ENCODE results near the gene CCNK. TPM values are rescaled to one million over a fixed set of nuclear protein-coding genes. Genes with fewer than 3 reads are reported as not detected.

Gene CCNK
- total and polyA plus RNA-seq, 8 donors = 43.2 to 52.5 (median 45.9) TPM

- intact Hi-C loops (cut with DNase I) = no loop called here
- DNase-seq (no peak), ATAC-seq (no peak)
- no peak overlapping the region for H3K27ac ChIP-seq
- H3K9me3 ChIP-seq = no peaks in the 10 kb centered on the region
- no peaks in the 10 kb centered on the region for H3K27me3 ChIP-seq
- no peak overlapping the region for H3K4me3 ChIP-seq
- H3K4me1 ChIP-seq = no peaks in the 10 kb centered on the region
- H3K36me3 ChIP-seq = peaks cover 0 to 82% of the 10 kb centered on the region in 2 donors
- no peak for TF ChIP-seq CTCF (IDR thresholded peaks at IDR 0.05)
Observed at GRCh38 chr14:99445931-99446330, 35.3 kb upstream of the CCNK start.

- H3K36me3 ChIP-seq = peaks cover 0 to 87% of the 10 kb centered on the region in 2 donors
- no peaks in the 10 kb centered on the region for H3K4me1 ChIP-seq
- no peaks in the 10 kb centered on the region for H3K27me3 ChIP-seq
- TF ChIP-seq CTCF (IDR thresholded peaks at IDR 0.05) = no peak
- intact Hi-C loops (cut with DNase I) = no loop called here
- no peaks in the 10 kb centered on the region for H3K9me3 ChIP-seq
- H3K4me3 ChIP-seq = no peak overlapping the region
- DNase-seq (no peak), ATAC-seq (no peak)
- H3K27ac ChIP-seq = no peak overlapping the region
Observed at GRCh38 chr14:99447739-99448138, 33.5 kb upstream of the CCNK start.

- ATAC-seq (no peak), DNase-seq (no peak)
- intact Hi-C loops (cut with DNase I) = no loop called here
- no peak overlapping the region for H3K4me3 ChIP-seq
- no peak overlapping the region for H3K27ac ChIP-seq
- H3K36me3 ChIP-seq = peaks cover 0 to 96% of the 10 kb centered on the region in 2 donors
- TF ChIP-seq CTCF (IDR thresholded peaks at IDR 0.05) = no peak
- no peaks in the 10 kb centered on the region for H3K27me3 ChIP-seq
- H3K4me1 ChIP-seq = no peaks in the 10 kb centered on the region
- H3K9me3 ChIP-seq = no peaks in the 10 kb centered on the region
Observed at GRCh38 chr14:99450266-99450665, 30.9 kb upstream of the CCNK start.

GRCh38 chr14:99451234-99451633 lies 30.0 kb upstream of the CCNK start:
- intact Hi-C loops (cut with DNase I) = no loop called here
- Histone ChIP-seq H3K4me1 (no peaks in the 10 kb centered on the region), H3K27ac (no peak overlapping the region), H3K27me3 (no peaks in the 10 kb centered on the region), H3K9me3 (no peaks in the 10 kb centered on the region), H3K36me3 (peaks cover 0 to 96% of the 10 kb centered on the region in 2 donors), H3K4me3 (no peak overlapping the region)
- DNase-seq (no peak), ATAC-seq (no peak)
- no peak for TF ChIP-seq CTCF (IDR thresholded peaks at IDR 0.05)

GRCh38 chr14:99452968-99453367 lies 28.2 kb upstream of the CCNK start:
- ATAC-seq (no peak), DNase-seq (no peak)
- no peak for TF ChIP-seq CTCF (IDR thresholded peaks at IDR 0.05)
- Histone ChIP-seq H3K9me3 (no peaks in the 10 kb centered on the region), H3K36me3 (peaks cover 0 to 96% of the 10 kb centered on the region in 2 donors), H3K27ac (no peak overlapping the region), H3K4me3 (no peak overlapping the region), H3K4me1 (no peaks in the 10 kb centered on the region), H3K27me3 (no peaks in the 10 kb centered on the region)
- intact Hi-C loops (cut with DNase I) = no loop called here
